Testis (tissue), 2 donors: ENCODE results near the gene CRIM1.

ENCODE experiments used
- POLR2A ChIP-seq: fragments of 450-650 bp; IDR thresholded peaks from one replicate; pipeline ENCODE4 v1.6.1; 2017; ENCODE audit warnings: antibody characterized with exemption, mild to moderate bottlenecking, moderate library complexity
- TF ChIP-seq, protein P1 (sequence below), 3 experiments: fragments of 450-650 bp in 2 of 3; fragments of 200-600 bp in 1 of 3; sonication (generic) in 1 of 3; IDR thresholded peaks; one replicate each; pipeline ENCODE4 v1.5.1; 2016 to 2019; ENCODE audit warnings: antibody characterized with exemption in 3 of 3, mild to moderate bottlenecking in 2 of 3, moderate library complexity in 1 of 3

DNA sequence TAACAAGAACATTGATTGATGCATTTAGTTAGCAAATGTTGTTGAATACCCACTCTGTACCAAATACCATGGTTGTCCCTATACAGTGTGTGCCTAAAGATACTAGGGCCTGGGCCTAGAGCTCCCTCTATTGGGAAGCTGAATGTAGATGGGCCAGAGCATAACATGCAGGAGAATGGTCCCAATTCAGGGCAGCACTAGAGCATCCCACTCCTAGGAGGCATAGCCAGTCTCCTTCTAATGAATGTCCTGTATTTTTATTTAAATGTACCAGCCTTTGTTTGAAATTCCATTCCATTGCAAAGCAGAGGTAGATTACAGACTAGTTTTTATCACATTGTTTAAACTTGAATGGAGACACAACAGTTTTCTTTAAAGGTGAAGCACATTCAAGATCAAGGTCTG lies 151.8 kb downstream of the CRIM1 start:
- TF ChIP-seq, protein P1, sequence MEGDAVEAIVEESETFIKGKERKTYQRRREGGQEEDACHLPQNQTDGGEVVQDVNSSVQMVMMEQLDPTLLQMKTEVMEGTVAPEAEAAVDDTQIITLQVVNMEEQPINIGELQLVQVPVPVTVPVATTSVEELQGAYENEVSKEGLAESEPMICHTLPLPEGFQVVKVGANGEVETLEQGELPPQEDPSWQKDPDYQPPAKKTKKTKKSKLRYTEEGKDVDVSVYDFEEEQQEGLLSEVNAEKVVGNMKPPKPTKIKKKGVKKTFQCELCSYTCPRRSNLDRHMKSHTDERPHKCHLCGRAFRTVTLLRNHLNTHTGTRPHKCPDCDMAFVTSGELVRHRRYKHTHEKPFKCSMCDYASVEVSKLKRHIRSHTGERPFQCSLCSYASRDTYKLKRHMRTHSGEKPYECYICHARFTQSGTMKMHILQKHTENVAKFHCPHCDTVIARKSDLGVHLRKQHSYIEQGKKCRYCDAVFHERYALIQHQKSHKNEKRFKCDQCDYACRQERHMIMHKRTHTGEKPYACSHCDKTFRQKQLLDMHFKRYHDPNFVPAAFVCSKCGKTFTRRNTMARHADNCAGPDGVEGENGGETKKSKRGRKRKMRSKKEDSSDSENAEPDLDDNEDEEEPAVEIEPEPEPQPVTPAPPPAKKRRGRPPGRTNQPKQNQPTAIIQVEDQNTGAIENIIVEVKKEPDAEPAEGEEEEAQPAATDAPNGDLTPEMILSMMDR (IDR thresholded peaks at IDR 0.05): peak in 2 of 3 experiments; percentile 39 to 49
- no peak for TF ChIP-seq POLR2A
